Upper lobe of left lung (tissue), 4 donors: ENCODE results near the gene HBZ.

Experiments used
- EP300 ChIP-seq, 4 donors: sonication (generic); formaldehyde crosslinking; IDR thresholded peaks; one replicate each; pipeline ENCODE4 v1.5.1; 2017; ENCODE audit warnings: antibody characterized with exemption in 4 of 4, control low read depth in 2 of 4
- POLR2AphosphoS5 ChIP-seq, 2 donors: sonication (generic); formaldehyde crosslinking; IDR thresholded peaks; one replicate each; pipeline ENCODE4 v1.5.1; 2017; ENCODE audit warnings: antibody characterized with exemption in 2 of 2

DNA sequence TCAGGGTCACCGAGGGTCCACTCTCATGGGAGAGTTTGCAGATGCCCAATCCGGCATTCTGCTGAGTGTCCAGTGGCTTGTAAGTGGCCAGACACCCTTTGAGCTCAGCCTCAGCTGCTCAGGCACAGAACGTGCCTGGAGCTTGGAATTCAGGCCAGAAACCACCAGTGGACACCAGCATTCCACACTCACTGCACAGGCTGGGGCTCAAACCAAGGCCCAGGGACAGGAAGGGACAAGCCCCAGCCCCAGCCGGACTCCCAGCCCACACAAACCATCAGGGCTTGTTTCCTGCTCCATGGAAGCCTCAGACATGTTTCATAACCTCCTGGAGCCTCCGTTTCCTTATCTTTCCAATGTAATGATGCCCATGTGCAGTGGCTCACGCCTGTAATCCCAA lies 9.0 kb upstream of the HBZ start:
- TF ChIP-seq EP300 (IDR thresholded peaks at IDR 0.05) (no peak), POLR2AphosphoS5 (IDR thresholded peaks at IDR 0.05) (no peak)
